Measurements from ENCODE around the gene C7orf33. TPM values are rescaled to one million over a fixed set of nuclear protein-coding genes. Genes with fewer than 3 reads are reported as not detected.
"Not testable (repeated sequence)": the region's sequence is repeated elsewhere in the genome, so short reads cannot be mapped to it uniquely, and the experiment has no call there.

The C7orf33 gene
- total and polyA plus RNA-seq, 4 experiments from 2014 or later: not detected

GRCh38 chr7:148567524-148567923 lies 23.0 kb upstream of the C7orf33 start:
- Histone ChIP-seq H3K9me3 (ENCODE audit: control insufficient read depth in 1 of 2, low read length in 2 of 2) (no peaks in the 10 kb centered on the region), H3K27ac (ENCODE audit: low read depth, low read length) (no peak overlapping the region), H3K4me3 (ENCODE audit: low read length in 2 of 2) (no peak overlapping the region), H3K27me3 (ENCODE audit: insufficient read depth, low read length) (no peaks in the 10 kb centered on the region), H3K4me1 (ENCODE audit: insufficient read depth, low read length) (peaks cover 15% of the 10 kb centered on the region), H3K36me3 (ENCODE audit: insufficient read depth, low read length) (no peaks in the 10 kb centered on the region)
- no peak overlapping the region for H3K4me3 Mint-ChIP-seq
- no peaks in the 10 kb centered on the region for H3K36me3 Mint-ChIP-seq
- peaks cover 0 to 5% (median 0%) of the 10 kb centered on the region in 8 donors for H3K9me3 Mint-ChIP-seq
- intact Hi-C loops (cut with micrococcal nuclease): no loop called here
- H3K4me1 Mint-ChIP-seq: peaks cover 10 to 20% (median 13%) of the 10 kb centered on the region in 4 donors
- H3K27ac Mint-ChIP-seq: no peak overlapping the region
- POLR2A ChIA-PET (ENCODE audit: partially characterized antibody): interaction anchor here (0.6 kb wide), 1 partner anchor 41 kb away, joined by 5 read pairs; no protein-coding TSS in a partner anchor
- DNase-seq: no peak
- peaks cover 0 to 2% of the 10 kb centered on the region in 2 donors for H3K27me3 Mint-ChIP-seq
- CTCF ChIA-PET (ENCODE audit: partially characterized antibody): interaction anchor here (4.2 kb wide), 1 partner anchor 7 kb away, joined by 28 read pairs; no protein-coding TSS in a partner anchor

DNA sequence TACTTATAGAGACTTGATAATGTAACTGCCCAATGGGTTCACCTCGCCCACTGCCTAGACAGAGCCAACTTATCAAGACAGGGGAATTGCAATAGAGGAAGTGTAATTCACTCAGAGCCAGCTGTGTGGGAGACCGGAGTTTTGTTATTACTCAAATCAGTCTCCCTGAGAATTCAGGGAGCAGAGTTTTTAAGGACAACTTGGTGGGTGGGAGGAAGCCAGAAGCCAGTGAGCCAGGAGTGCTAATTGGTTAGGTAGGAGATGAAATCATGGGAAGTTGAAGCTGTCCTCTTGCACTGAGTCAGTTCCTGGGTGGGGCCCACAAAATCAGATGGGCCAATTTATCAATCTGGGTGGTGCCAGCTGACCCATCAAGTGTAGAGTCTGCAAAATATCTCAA lies 20.1 kb upstream of the C7orf33 start:
- Mint-ChIP-seq H3K9me3 (no peaks in the 10 kb centered on the region), H3K4me1 (no peaks in the 10 kb centered on the region), H3K27me3 (peaks cover 0 to 4% of the 10 kb centered on the region in 2 donors), H3K27ac (no peak overlapping the region), H3K4me3 (no peak overlapping the region), H3K36me3 (no peaks in the 10 kb centered on the region)
- Histone ChIP-seq H3K27ac (ENCODE audit: low read depth, low read length) (no peak overlapping the region), H3K36me3 (ENCODE audit: insufficient read depth, low read length) (no peaks in the 10 kb centered on the region), H3K27me3 (ENCODE audit: insufficient read depth, low read length) (no peaks in the 10 kb centered on the region), H3K9me3 (ENCODE audit: control insufficient read depth in 1 of 2, low read length in 2 of 2) (no peaks in the 10 kb centered on the region), H3K4me3 (ENCODE audit: low read length in 2 of 2) (no peak overlapping the region), H3K4me1 (ENCODE audit: insufficient read depth, low read length) (no peaks in the 10 kb centered on the region)
- intact Hi-C loops (cut with micrococcal nuclease): loop anchor here (10.0 kb wide), 1 partner anchor 66 kb away; no protein-coding TSS in a partner anchor
- ChIA-PET CTCF (ENCODE audit: partially characterized antibody) (interaction anchor here (1.6 kb wide), 1 partner anchor 392 kb away, joined by 5 read pairs; no protein-coding TSS in a partner anchor), POLR2A (ENCODE audit: partially characterized antibody) (no interaction called here)
- no peak for DNase-seq

GRCh38 chr7:148570973-148571372 lies 19.6 kb upstream of the C7orf33 start:
- DNase-seq; H3K4me1 Mint-ChIP-seq; H3K36me3 Mint-ChIP-seq; H3K4me1 ChIP-seq (ENCODE audit: insufficient read depth, low read length); H3K36me3 ChIP-seq (ENCODE audit: insufficient read depth, low read length); H3K27me3 ChIP-seq (ENCODE audit: insufficient read depth, low read length); H3K27me3 Mint-ChIP-seq; H3K27ac Mint-ChIP-seq; H3K4me3 Mint-ChIP-seq; H3K27ac ChIP-seq (ENCODE audit: low read depth, low read length); POLR2A ChIA-PET (ENCODE audit: partially characterized antibody); CTCF ChIA-PET (ENCODE audit: partially characterized antibody); H3K9me3 ChIP-seq (ENCODE audit: control insufficient read depth in 1 of 2, low read length in 2 of 2); H3K4me3 ChIP-seq (ENCODE audit: low read length in 2 of 2); H3K9me3 Mint-ChIP-seq: not testable (repeated sequence)
- intact Hi-C loops (cut with micrococcal nuclease): loop anchor here (10.0 kb wide), 1 partner anchor 66 kb away; no protein-coding TSS in a partner anchor

GRCh38 chr7:148571381-148571780 lies 19.2 kb upstream of the C7orf33 start:
- no peaks in the 10 kb centered on the region for H3K36me3 Mint-ChIP-seq
- Histone ChIP-seq H3K4me1 (ENCODE audit: insufficient read depth, low read length) (no peaks in the 10 kb centered on the region), H3K27me3 (ENCODE audit: insufficient read depth, low read length) (no peaks in the 10 kb centered on the region), H3K36me3 (ENCODE audit: insufficient read depth, low read length) (no peaks in the 10 kb centered on the region), H3K4me3 (ENCODE audit: low read length in 2 of 2) (no peak overlapping the region), H3K27ac (ENCODE audit: low read depth, low read length) (no peak overlapping the region), H3K9me3 (ENCODE audit: control insufficient read depth in 1 of 2, low read length in 2 of 2) (no peaks in the 10 kb centered on the region)
- POLR2A ChIA-PET (ENCODE audit: partially characterized antibody): no interaction called here
- no peak overlapping the region for H3K27ac Mint-ChIP-seq
- H3K4me3 Mint-ChIP-seq: no peak overlapping the region
- H3K4me1 Mint-ChIP-seq: peaks cover 0 to 2% (median 0%) of the 10 kb centered on the region in 4 donors
- intact Hi-C loops (cut with micrococcal nuclease): loop anchor here (10.0 kb wide), 1 partner anchor 67 kb away; no protein-coding TSS in a partner anchor
- CTCF ChIA-PET (ENCODE audit: partially characterized antibody): no interaction called here
- no peaks in the 10 kb centered on the region for H3K9me3 Mint-ChIP-seq
- H3K27me3 Mint-ChIP-seq: peaks cover 0 to 4% of the 10 kb centered on the region in 2 donors
- no peak for DNase-seq

- Mint-ChIP-seq H3K27me3 (peaks cover 0 to 4% of the 10 kb centered on the region in 2 donors), H3K27ac (peak overlapping the region in 1 of 7 donors; percentile 37), H3K4me1 (peaks cover 0 to 2% (median 0%) of the 10 kb centered on the region in 4 donors), H3K36me3 (no peaks in the 10 kb centered on the region), H3K9me3 (no peaks in the 10 kb centered on the region), H3K4me3 (no peak overlapping the region)
- ChIA-PET CTCF (ENCODE audit: partially characterized antibody) (no interaction called here), POLR2A (ENCODE audit: partially characterized antibody) (no interaction called here)
- no peaks in the 10 kb centered on the region for H3K36me3 ChIP-seq (ENCODE audit: insufficient read depth, low read length)
- no peaks in the 10 kb centered on the region for H3K4me1 ChIP-seq (ENCODE audit: insufficient read depth, low read length)
- no peak for DNase-seq
- intact Hi-C loops (cut with micrococcal nuclease): loop anchor here (10.0 kb wide), 1 partner anchor 67 kb away; no protein-coding TSS in a partner anchor
- H3K27ac ChIP-seq (ENCODE audit: low read depth, low read length): no peak overlapping the region
- H3K27me3 ChIP-seq (ENCODE audit: insufficient read depth, low read length): no peaks in the 10 kb centered on the region
- no peak overlapping the region for H3K4me3 ChIP-seq (ENCODE audit: low read length in 2 of 2)
- no peaks in the 10 kb centered on the region for H3K9me3 ChIP-seq (ENCODE audit: control insufficient read depth in 1 of 2, low read length in 2 of 2)
These were observed 18.5 kb upstream of the C7orf33 start for GRCh38 chr7:148572067-148572522.

DNA sequence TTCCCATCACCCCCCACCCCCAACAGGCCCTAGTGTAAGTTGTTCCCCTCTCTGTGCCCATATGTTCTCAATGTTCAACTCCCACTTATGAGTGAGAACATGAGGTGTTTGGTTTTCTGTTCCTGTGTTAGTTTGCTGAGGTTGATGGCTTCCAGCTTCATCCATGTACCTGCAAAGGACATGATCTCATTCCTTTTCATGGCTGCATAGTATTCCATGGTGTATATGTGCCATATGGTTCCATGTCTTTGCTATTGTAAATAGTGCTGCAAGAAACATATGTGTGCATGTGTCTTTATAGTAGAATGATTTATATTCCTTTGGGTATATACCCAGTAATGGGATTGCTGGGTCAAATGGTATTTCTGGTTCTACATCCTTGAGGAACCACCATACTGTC lies 17.0 kb upstream of the C7orf33 start:
- POLR2A ChIA-PET (ENCODE audit: partially characterized antibody); H3K36me3 Mint-ChIP-seq; H3K27ac ChIP-seq (ENCODE audit: low read depth, low read length); H3K36me3 ChIP-seq (ENCODE audit: insufficient read depth, low read length); H3K4me1 ChIP-seq (ENCODE audit: insufficient read depth, low read length); H3K27me3 ChIP-seq (ENCODE audit: insufficient read depth, low read length); H3K9me3 Mint-ChIP-seq; H3K9me3 ChIP-seq (ENCODE audit: control insufficient read depth in 1 of 2, low read length in 2 of 2); H3K4me3 ChIP-seq (ENCODE audit: low read length in 2 of 2); H3K4me3 Mint-ChIP-seq; H3K27me3 Mint-ChIP-seq; H3K27ac Mint-ChIP-seq; DNase-seq; H3K4me1 Mint-ChIP-seq: not testable (repeated sequence)
- intact Hi-C loops (cut with micrococcal nuclease): loop anchor here (10.0 kb wide), 1 partner anchor 69 kb away; no protein-coding TSS in a partner anchor
- CTCF ChIA-PET (ENCODE audit: partially characterized antibody): interaction anchor here (1.0 to 5.2 kb wide), 12 partner anchors 8 to 392 kb away, joined by 3 to 170 read pairs (median 5); partner anchors contain the start of gene CUL1

GRCh38 chr7:148575640-148576411 lies 14.7 kb upstream of the C7orf33 start:
- Mint-ChIP-seq H3K4me3 (no peak overlapping the region), H3K9me3 (no peaks in the 10 kb centered on the region), H3K27ac (no peak overlapping the region), H3K4me1 (peaks cover 0 to 2% (median 0%) of the 10 kb centered on the region in 4 donors), H3K27me3 (peaks cover 0 to 4% of the 10 kb centered on the region in 2 donors), H3K36me3 (no peaks in the 10 kb centered on the region)
- no peaks in the 10 kb centered on the region for H3K36me3 ChIP-seq (ENCODE audit: insufficient read depth, low read length)
- intact Hi-C loops (cut with micrococcal nuclease): loop anchor here (1.0 to 10.0 kb wide), 6 partner anchors 71 to 390 kb away; no protein-coding TSS in a partner anchor
- no peak overlapping the region for H3K27ac ChIP-seq (ENCODE audit: low read depth, low read length)
- H3K4me1 ChIP-seq (ENCODE audit: insufficient read depth, low read length): no peaks in the 10 kb centered on the region
- H3K4me3 ChIP-seq (ENCODE audit: low read length in 2 of 2): no peak overlapping the region
- H3K9me3 ChIP-seq (ENCODE audit: control insufficient read depth in 1 of 2, low read length in 2 of 2): no peaks in the 10 kb centered on the region
- ChIA-PET POLR2A (ENCODE audit: partially characterized antibody) (interaction anchor here (0.8 to 1.8 kb wide), 3 partner anchors 123 to 387 kb away, joined by 3 to 8 read pairs (median 7); partner anchors contain the start of gene CUL1), CTCF (ENCODE audit: partially characterized antibody) (interaction anchor here (0.6 to 5.2 kb wide), 27 partner anchors 8 to 430 kb away, joined by 3 to 170 read pairs (median 5); partner anchors contain the start of gene CUL1)
- no peaks in the 10 kb centered on the region for H3K27me3 ChIP-seq (ENCODE audit: insufficient read depth, low read length)
- DNase-seq: peak; percentile 48 to 67 (median 57)

Data from CD4-positive, alpha-beta memory T cell (primary cell).